NCI-H460 (cell line): ENCODE data around the gene CD33. TPM values are rescaled to one million over a fixed set of nuclear protein-coding genes. Genes with fewer than 3 reads are reported as not detected.
"Not testable (repeated sequence)": the region's sequence is repeated elsewhere in the genome, so short reads cannot be mapped to it uniquely, and the experiment has no call there.

Experiments
- DNase-seq: peaks from one replicate; pipeline ENCODE4 v3.0.0-alpha.2; 2016; ENCODE audit warnings: low read depth; ENCODE audit errors: extremely low read depth
- polyA plus RNA-seq: library from polyadenylated mRNA; depleted of rRNA; stranded (reverse); fragments of >200 nt; gene quantifications from 2 replicates; pipeline ENCODE4 v1.2.3, GENCODE V29; 2014; cell fraction: nucleus; rRNA removed
- total RNA-seq: library from RNA; depleted of rRNA; stranded (reverse); fragments of >200 nt; shearing (Covaris generic); gene quantifications from 2 replicates; pipeline ENCODE4 v1.2.3, GENCODE V29; 2014; rRNA removed

The CD33 gene
- 0.22 TPM in 1 of 2 replicates, not detected in the other for total RNA-seq
- not detected in 2 replicates for polyA plus RNA-seq

- DNase-seq: not testable (repeated sequence)
Observed at GRCh38 chr19:51224898-51225393, at the start of gene CD33. Gene CD33, plus strand, starts transcription at chr19:51225080. Its CDS starts 39 bp downstream, at chr19:51225119.

- no peak for DNase-seq
Observed at GRCh38 chr19:51179256-51179655, 45.6 kb upstream of the CD33 start.

- DNase-seq: no peak
Observed at GRCh38 chr19:51181377-51181912, 43.4 kb upstream of the CD33 start.

- DNase-seq: no peak
Observed at GRCh38 chr19:51181913-51182419, 42.9 kb upstream of the CD33 start.

GRCh38 chr19:51183629-51184028 is 41.3 kb upstream of the CD33 start:
- DNase-seq: no peak

GRCh38 chr19:51185069-51185867 is 39.6 kb upstream of the CD33 start:
- no peak for DNase-seq

GRCh38 chr19:51185868-51186215 is 39.0 kb upstream of the CD33 start:
- DNase-seq: no peak

- DNase-seq: no peak
Observed at GRCh38 chr19:51186323-51186722, 38.6 kb upstream of the CD33 start.

GRCh38 chr19:51187395-51188226 is 37.3 kb upstream of the CD33 start:
- DNase-seq: no peak

GRCh38 chr19:51188227-51188559 is 36.7 kb upstream of the CD33 start:
- no peak for DNase-seq

- DNase-seq: no peak
Observed at GRCh38 chr19:51192689-51193088, 32.2 kb upstream of the CD33 start.

- no peak for DNase-seq
Observed at GRCh38 chr19:51194527-51195315, 30.2 kb upstream of the CD33 start.

- no peak for DNase-seq
Observed at GRCh38 chr19:51195316-51195586, 29.6 kb upstream of the CD33 start.

GRCh38 chr19:51195616-51196015 is 29.3 kb upstream of the CD33 start:
- no peak for DNase-seq

GRCh38 chr19:51196181-51196580 is 28.7 kb upstream of the CD33 start:
- no peak for DNase-seq

- DNase-seq: no peak
Observed at GRCh38 chr19:51198641-51199040, 26.2 kb upstream of the CD33 start.

GRCh38 chr19:51200071-51200666 is 24.7 kb upstream of the CD33 start:
- DNase-seq: no peak

- DNase-seq: no peak
Observed at GRCh38 chr19:51201712-51202111, 23.2 kb upstream of the CD33 start.

GRCh38 chr19:51203916-51204315 is 21.0 kb upstream of the CD33 start:
- no peak for DNase-seq

GRCh38 chr19:51204321-51204720 is 20.6 kb upstream of the CD33 start:
- DNase-seq: no peak
